HS-5 (cell line): Measurements from ENCODE around the gene LMNA.
"Not testable (repeated sequence)": the region's sequence is repeated elsewhere in the genome, so short reads cannot be mapped to it uniquely, and the experiment has no call there.

ENCODE experiments used
- DNase-seq: peaks from one replicate; pipeline ENCODE4 v3.0.0-alpha.2; 2012; ENCODE audit warnings: low read depth

Gene LMNA

DNA sequence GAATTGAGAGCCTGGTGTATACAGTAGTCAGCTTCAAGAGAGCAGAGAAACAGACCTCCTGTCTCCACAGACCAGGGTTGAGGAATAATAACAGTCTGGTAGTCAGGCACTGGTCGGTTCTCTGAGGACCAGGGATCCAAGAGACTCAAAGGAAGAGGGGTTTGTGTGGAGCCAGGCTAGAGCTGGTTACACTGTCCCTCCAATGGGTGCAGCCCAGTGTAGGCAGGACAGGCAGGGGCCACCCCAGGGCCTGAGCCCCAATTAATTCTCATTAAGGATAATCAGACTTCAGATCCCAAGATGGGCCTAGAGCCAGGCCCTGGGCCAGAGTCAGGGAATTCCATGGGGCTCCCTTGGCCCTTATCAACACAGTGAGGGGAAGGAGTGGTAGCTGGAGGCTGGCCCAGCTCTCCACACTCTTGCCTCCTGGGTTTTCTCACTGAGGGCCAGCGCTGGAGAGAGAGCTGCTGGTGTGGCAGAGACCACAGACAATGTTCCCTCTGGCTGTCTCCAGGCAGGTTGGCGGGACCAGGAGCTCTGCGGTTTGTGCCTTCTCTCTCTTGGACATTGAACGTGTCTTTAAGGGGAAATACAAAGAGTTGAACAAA is 48.0 kb downstream of the LMNA start:
- DNase-seq = no peak

DNA sequence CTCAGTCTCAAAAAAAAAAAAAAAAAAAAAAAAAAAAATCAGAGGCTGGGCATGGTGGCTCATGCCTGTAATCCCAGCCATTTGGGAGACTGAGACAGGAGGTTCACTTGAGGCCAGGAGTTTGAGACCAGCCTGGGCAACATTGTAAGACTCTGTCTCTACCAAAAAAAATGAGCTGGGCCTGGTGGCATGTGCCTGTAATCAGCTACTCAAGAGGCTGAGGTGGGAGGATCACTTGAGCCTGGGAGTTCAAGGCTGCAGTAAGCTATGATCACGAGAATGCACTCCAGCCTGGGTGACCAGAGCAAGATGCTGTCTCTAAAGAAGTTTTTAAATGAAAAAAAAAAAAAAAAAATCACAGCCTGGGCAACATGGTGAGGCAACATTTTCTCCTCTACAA is 49.2 kb downstream of the LMNA start:
- no peak for DNase-seq

DNA sequence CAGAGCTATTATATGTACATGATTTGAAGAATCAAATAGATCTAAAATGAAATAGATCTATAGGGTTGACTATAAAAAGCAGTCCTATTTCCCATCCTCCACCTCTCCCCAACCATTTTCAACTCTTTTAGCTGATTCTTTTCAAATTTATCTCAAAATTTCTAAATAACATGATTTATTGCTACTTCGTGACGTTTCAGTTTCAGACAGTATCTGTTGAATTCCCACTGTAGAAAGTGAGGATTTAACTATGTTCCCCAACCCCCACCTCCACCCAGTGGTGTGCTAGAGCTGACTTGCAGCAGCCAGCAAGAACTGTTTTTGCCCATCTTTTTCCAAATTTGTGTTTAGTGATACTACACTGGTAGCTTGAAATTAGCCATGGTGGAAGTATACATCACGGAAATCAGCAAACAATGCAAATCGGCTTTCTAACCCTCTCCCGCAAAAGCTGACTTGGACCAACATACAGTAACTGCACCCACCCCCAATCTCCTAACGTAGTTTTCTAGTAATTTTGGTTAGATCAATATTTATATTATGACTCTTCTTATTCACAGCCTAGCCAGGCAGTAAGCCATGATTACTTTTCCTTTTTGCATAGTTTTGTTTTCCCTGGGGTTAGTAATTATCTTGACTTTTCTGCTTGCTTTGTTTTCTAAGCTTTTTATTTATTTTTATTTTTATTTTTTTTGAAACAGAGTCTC is 49.8 kb downstream of the LMNA start:
- no peak for DNase-seq

DNA sequence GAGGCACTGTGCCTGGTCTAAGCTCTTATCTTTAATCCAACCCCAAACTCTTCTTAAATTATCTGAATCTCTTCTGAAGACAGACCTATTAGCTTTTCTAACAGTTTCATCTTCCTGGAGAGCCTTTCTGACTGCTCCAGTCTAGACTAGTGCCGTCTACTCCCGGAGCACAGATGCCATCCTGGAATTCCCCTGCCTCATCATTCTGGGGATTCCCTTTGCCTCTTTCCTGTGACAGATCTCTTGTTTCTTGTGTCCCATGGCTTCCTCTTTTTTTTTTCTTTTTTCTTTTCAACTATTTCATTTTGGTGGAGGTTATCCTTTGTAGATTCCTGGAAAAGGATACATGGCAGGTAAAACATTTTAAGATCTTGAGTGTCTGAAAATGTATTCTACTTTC is 50.6 kb downstream of the LMNA start:
- no peak for DNase-seq

DNA sequence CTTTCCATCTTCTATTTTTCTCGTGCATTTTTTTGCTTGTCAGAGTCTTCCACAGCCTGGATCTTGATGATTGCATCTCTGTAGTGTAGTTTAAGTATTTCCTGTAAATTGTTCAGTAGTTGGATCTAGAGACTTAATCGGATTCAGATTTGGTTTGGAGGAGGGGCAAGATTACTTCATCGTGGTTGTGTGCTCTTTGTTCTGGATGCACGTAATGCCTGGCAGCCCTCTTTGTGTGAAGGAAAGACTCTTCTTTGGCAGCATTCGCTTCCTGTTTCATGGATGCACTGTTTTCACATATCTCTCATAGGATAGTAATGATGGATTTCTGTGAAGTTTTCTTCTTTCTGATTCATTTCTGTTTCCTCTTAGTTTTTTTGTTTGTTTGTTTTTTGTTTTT is 53.0 kb downstream of the LMNA start:
- no peak for DNase-seq

DNA sequence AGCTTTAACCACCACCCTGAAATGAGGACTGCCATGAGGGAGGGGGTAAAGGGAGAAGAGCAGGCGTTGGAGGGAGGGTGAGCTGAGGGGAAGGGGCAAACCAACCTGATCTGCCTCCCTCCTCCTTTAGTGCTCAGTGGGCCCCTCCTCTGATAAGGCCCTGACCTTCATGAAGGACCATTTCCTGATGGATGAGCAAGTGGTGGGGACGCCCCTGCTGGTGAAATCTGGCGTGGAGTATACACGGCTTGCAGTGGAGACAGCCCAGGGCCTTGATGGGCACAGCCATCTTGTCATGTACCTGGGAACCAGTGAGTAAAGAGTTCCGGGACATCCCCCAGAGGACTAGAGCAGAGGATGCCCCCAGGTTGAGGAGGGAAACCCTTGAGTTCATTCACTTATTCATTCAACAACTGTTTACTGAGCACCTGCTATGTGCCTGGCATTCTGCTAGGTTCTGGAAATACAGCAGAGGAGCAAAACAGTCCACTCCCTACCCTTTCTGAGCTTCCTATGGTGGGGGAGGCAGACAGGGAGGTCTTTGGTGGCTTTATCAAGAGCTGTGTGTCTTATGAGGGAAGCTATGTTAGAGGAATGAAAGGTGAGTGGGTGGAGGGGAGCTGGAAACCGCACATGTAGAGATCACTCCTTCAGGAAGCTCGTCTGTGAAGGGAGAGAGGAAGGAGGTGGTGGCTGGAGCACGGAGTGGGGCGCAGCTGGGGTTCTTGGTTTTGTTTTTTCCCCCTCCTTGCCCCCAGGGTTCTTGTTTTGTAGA is 58.4 kb downstream of the LMNA start:
- no peak for DNase-seq

DNA sequence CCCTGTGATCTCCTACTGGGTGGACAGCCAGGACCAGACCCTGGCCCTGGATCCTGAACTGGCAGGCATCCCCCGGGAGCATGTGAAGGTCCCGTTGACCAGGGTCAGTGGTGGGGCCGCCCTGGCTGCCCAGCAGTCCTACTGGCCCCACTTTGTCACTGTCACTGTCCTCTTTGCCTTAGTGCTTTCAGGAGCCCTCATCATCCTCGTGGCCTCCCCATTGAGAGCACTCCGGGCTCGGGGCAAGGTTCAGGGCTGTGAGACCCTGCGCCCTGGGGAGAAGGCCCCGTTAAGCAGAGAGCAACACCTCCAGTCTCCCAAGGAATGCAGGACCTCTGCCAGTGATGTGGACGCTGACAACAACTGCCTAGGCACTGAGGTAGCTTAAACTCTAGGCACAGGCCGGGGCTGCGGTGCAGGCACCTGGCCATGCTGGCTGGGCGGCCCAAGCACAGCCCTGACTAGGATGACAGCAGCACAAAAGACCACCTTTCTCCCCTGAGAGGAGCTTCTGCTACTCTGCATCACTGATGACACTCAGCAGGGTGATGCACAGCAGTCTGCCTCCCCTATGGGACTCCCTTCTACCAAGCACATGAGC is 62.2 kb downstream of the LMNA start:
- DNase-seq = no peak

DNA sequence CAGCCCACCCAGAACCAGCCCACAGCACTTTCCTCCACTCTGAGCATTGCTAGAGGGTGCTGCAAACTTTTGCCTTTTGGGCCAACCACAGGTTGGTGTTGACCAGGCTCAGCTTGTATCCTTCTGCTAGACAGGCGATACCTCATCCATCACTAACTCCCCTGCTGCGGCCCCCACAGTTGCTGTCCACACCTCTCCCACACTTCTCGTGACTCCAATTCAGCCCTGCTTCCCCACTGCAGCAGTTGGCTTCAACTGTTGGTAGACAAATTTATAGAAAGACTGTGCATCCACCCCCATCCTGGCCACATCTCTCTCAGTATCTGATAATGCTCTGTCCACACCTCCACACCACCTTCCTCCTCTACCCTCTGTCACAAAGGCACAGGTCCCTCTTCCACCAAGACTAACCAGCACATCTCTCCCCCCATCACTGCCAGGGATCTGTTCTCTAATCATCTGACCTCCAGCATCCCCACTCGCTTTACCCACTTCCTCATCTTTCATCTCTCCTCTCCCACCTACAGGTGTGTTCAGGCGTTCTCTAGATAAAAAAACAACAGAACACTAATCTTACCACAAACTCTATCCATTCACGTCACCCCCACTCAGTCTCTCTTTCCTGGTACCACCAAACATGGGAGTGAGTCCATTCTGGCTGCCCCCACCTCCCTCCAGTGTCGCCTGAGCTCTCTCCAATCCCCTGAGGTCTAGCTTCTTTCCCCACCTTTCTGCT is 63.6 kb downstream of the LMNA start:
- no peak for DNase-seq

DNA sequence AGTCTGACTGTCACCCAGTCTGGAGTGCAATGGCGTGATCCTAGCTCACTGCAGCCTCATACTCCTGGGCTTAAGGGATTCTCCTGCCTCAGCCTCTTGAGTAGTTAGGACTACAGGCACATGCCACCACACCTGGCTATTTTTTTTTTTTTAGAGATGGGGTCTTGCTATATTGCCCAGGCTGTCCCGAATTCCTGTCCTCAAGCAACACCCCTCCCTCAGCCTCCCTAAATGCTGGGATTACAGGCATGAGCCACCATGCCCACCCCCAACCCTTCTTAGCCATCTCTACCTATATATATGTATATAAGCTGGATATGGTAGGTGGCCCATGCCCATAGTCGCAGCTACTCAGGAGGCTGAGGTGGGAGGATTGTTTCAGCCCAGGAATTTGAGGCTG is 66.0 kb downstream of the LMNA start:
- no peak for DNase-seq

DNA sequence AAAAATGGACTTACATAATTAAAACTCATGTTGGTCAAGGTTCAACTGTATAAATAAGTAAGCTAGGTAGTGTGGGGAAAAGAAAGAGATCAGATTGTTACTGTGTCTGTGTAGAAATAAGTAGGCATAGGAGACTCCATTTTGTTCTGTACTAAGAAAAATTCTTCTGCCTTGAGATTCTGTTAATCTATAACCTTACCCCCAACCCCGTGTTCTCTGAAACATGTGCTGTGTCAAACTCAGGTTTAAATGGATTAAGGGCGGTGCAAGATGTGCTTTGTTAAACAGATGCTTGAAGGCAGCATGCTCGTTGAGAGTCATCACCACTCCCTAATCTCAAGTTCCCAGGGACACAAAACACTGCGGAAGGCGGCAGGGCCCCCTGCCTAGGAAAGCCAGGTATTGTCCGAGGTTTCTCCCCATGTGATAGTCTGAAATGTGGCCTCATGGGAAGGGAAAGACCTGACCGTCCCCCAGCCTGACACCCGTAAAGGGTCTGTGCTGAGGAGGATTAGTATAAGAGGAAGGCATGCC is 66.9 kb downstream of the LMNA start:
- not testable (repeated sequence) for DNase-seq

DNA sequence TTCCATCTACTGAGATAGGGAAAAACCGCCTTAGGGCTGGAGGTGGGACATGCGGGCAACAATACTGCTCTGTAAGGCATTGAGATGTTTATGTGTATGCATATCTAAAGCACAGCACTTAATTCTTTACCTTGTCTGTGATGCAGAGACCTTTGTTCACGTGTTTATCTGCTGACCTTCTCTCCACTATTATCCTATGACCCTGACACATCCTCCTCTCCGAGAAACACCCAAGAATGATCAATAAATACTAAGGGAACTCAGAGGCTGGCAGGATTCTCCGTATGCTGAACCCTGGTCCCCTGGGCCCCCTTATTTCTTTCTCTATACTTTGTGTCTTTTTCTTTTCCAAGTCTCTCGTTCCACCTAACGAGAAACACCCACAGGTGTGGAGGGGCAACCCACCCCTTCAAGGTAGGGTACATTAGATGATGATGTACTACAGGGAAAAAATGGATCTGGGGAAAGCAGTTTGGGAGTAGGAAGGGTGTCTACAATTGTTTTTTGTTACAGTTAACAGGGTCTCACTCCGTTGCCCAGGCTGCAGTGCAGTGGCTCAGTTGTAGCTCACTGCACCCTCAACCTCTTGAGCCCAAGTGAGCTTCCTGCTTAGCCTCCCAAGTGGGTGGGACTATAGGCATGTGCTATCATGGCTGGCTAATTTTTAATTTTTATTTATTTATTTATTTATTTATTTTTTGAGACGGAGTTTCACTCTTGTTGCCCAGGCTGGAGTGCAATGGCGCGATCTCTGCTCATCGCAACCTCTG is 67.7 kb downstream of the LMNA start:
- not testable (repeated sequence) for DNase-seq

DNA sequence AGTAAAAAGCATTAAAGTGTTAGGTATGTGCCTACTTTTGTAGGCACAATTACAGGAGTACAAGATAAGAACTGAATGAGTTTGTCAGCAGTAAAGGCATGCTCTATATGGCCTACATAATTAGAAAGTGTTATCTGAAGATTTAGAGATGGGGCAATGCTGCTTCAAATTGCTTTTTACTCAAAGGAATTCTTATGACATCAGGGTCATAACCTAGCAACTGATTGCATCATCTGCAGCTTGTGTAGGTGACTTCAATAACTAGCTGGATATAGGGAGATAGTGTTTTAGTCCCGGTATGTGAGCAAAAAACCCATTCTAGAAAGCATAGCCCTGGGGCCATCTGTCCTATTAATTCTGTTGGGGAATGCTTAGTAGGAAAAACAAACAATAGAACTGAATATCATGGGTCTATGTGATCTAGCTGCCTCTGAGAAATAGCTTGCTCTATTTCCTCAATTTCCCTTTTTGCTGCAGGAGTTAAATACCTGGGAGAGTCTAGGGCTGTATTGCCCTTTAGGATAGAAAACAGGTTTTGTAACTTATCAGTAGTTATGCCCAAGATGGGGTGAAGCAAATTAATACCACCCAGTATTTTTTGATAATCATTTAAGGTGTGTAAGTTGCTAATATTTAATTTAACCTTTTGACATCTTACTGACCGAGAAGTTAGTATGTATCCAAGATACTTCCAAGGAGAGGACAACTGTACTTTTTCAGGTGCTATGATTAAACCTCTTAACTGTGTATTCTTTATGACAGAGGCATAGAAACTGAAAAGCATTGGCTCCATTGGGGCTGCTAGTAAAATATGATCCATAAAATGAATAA is 72.1 kb downstream of the LMNA start:
- not testable (repeated sequence) for DNase-seq
